Parathyroid adenoma (tissue), 2 donors: ENCODE data around the gene CD36.

Experiments used
- H2AFZ ChIP-seq: fragments of 300-600 bp; sonication (generic); one replicate; pipeline ENCODE4 v1.7.0; 2017; ENCODE audit warnings: antibody characterized with exemption, mild to moderate bottlenecking
- H3K27ac ChIP-seq: fragments of 300-600 bp; sonication (generic); one replicate; pipeline ENCODE4 v1.7.0; 2017
- H3K27me3 ChIP-seq: fragments of 300-600 bp; sonication (generic); one replicate; pipeline ENCODE4 v1.7.0; 2017; ENCODE audit warnings: low read length; ENCODE audit not compliant: control insufficient read depth, insufficient read depth
- H3K36me3 ChIP-seq: fragments of 300-600 bp; sonication (generic); one replicate; pipeline ENCODE4 v1.7.0; 2017; ENCODE audit warnings: low read length; ENCODE audit not compliant: control insufficient read depth, insufficient read depth
- H3K4me1 ChIP-seq: fragments of 300-600 bp; sonication (generic); one replicate; pipeline ENCODE4 v1.7.0; 2017; ENCODE audit warnings: control low read depth
- H3K4me2 ChIP-seq: fragments of 300-600 bp; sonication (generic); one replicate; pipeline ENCODE4 v1.7.0; 2017; ENCODE audit warnings: low read length
- H3K4me3 ChIP-seq: fragments of 300-600 bp; sonication (generic); one replicate; pipeline ENCODE4 v1.7.0; 2017; ENCODE audit warnings: low read depth, low read length
- H3K79me2 ChIP-seq: fragments of 300-600 bp; sonication (generic); one replicate; pipeline ENCODE4 v1.7.0; 2017; ENCODE audit warnings: control low read depth
- H3K9ac ChIP-seq: fragments of 300-600 bp; sonication (generic); one replicate; pipeline ENCODE4 v1.7.0; 2017; ENCODE audit warnings: mild to moderate bottlenecking
- H3K9me3 ChIP-seq: fragments of 300-600 bp; sonication (generic); one replicate; pipeline ENCODE4 v1.7.0; 2017; ENCODE audit warnings: low read length; ENCODE audit not compliant: control insufficient read depth
- CTCF ChIP-seq: fragments of 300-600 bp; sonication (generic); IDR thresholded peaks from one replicate; pipeline ENCODE4 v1.7.0; 2017; ENCODE audit warnings: antibody characterized with exemption, mild to moderate bottlenecking
- donor health status: primary hyperparathyroidism.

CD36 gene

GRCh38 chr7:80646083-80646865 lies 7.8 kb downstream of the CD36 start:
- Histone ChIP-seq H3K79me2 (no peaks in the 10 kb centered on the region), H3K27me3 (no peaks in the 10 kb centered on the region), H3K4me1 (no peaks in the 10 kb centered on the region), H3K4me2 (no peak overlapping the region), H3K36me3 (no peaks in the 10 kb centered on the region), H3K27ac (no peak overlapping the region), H3K9ac (no peak overlapping the region), H3K4me3 (no peak overlapping the region), H3K9me3 (no peaks in the 10 kb centered on the region), H2AFZ (no peak overlapping the region)
- no peak for TF ChIP-seq CTCF

- no peak for TF ChIP-seq CTCF
- Histone ChIP-seq H3K27ac (no peak overlapping the region), H3K4me1 (no peaks in the 10 kb centered on the region), H2AFZ (no peak overlapping the region), H3K79me2 (no peaks in the 10 kb centered on the region), H3K9ac (no peak overlapping the region), H3K27me3 (no peaks in the 10 kb centered on the region), H3K36me3 (no peaks in the 10 kb centered on the region), H3K9me3 (no peaks in the 10 kb centered on the region), H3K4me3 (no peak overlapping the region), H3K4me2 (no peak overlapping the region)
Observed at GRCh38 chr7:80647436-80647835, 9.0 kb downstream of the CD36 start.

DNA sequence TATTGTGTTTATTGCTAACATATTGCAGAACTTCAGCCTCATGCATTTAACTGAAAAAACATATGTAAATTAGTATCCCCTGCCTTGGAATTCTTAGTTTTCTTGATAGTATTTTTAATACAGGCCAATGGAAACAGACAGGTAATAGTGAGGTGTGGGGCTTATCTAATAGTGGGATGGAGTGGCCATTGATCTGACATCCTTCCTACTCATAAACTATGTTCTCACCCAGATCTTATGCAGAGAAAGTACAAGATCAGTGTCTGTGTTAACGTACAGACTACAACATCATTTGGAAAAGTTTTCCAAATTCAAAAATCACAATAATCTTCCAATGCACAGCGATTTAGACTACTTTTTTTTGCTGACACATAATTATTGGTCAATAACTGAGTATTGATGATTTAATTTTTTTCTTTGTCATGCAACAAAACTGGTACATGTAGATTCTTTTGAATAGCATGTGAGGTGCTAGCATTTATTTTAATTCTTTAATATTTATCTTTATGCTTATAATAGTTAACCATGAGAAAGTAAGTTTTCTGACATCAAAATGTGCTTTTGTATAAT lies 9.7 kb downstream of the CD36 start:
- no peak overlapping the region for H3K27ac ChIP-seq
- no peaks in the 10 kb centered on the region for H3K79me2 ChIP-seq
- no peak overlapping the region for H2AFZ ChIP-seq
- no peaks in the 10 kb centered on the region for H3K9me3 ChIP-seq
- H3K4me3 ChIP-seq = no peak overlapping the region
- H3K27me3 ChIP-seq = no peaks in the 10 kb centered on the region
- no peaks in the 10 kb centered on the region for H3K36me3 ChIP-seq
- H3K4me2 ChIP-seq = no peak overlapping the region
- no peak overlapping the region for H3K9ac ChIP-seq
- no peak for TF ChIP-seq CTCF
- no peaks in the 10 kb centered on the region for H3K4me1 ChIP-seq

- Histone ChIP-seq H3K79me2 (no peaks in the 10 kb centered on the region), H3K4me3 (no peak overlapping the region), H2AFZ (no peak overlapping the region), H3K36me3 (no peaks in the 10 kb centered on the region), H3K27me3 (no peaks in the 10 kb centered on the region), H3K4me2 (no peak overlapping the region), H3K9ac (no peak overlapping the region), H3K9me3 (no peaks in the 10 kb centered on the region), H3K4me1 (no peaks in the 10 kb centered on the region), H3K27ac (no peak overlapping the region)
- TF ChIP-seq CTCF = no peak
Observed at GRCh38 chr7:80649011-80649410, 10.6 kb downstream of the CD36 start.

DNA sequence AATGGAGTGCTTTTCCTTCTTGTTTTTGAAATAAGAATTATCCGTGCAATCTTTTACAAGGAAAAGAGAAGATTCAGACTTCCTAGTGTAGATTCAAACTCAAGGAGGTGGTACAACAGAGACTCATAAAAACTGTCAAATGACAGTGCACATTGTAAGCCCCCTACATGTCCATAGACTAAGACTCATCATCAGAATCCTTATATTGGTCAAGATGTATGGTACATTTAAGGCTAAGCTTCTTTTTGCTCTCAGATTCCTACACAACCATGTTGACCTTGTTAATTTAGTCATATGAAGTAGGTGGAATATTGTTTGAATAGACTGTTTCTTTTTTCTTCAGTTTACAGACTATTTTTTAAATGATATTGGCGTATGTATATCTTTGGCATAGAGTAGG lies 11.6 kb downstream of the CD36 start:
- H3K4me3 ChIP-seq = no peak overlapping the region
- no peaks in the 10 kb centered on the region for H3K27me3 ChIP-seq
- no peaks in the 10 kb centered on the region for H3K4me1 ChIP-seq
- H3K27ac ChIP-seq = no peak overlapping the region
- H3K79me2 ChIP-seq = no peaks in the 10 kb centered on the region
- no peak overlapping the region for H2AFZ ChIP-seq
- H3K9me3 ChIP-seq = no peaks in the 10 kb centered on the region
- H3K9ac ChIP-seq = no peak overlapping the region
- no peak overlapping the region for H3K4me2 ChIP-seq
- no peaks in the 10 kb centered on the region for H3K36me3 ChIP-seq
- TF ChIP-seq CTCF = no peak
